Esophagus muscularis mucosa (tissue), 4 donors: ENCODE measurements around the gene PBX3. TPM values are rescaled to one million over a fixed set of nuclear protein-coding genes. Genes with fewer than 3 reads are reported as not detected.

Source experiments
- DNase-seq: peaks from one replicate; pipeline ENCODE4 v3.0.0-alpha.2; 2017; ENCODE audit errors: extremely low spot score
- H3K27ac ChIP-seq, 4 donors: fragments of 200-600 bp; sonication (generic); replicated peaks in 1 of 4; 1 replicate in 3 of 4; 2 replicates in 1 of 4; pipeline ENCODE4 v1.5.1; 2016 to 2019; ENCODE audit warnings: mild to moderate bottlenecking in 1 of 4
- H3K27me3 ChIP-seq, 4 donors: fragments of 200-600 bp; sonication (generic); one replicate each; pipeline versions ENCODE4 v1.5.1 to v1.6.0; 2016 to 2019
- H3K36me3 ChIP-seq, 4 donors: fragments of 200-600 bp; sonication (generic); one replicate each; pipeline ENCODE4 v1.5.1; 2016 to 2019
- H3K4me1 ChIP-seq, 4 donors: fragments of 200-600 bp; sonication (generic); one replicate each; pipeline ENCODE4 v1.5.1; 2016 to 2019
- H3K4me3 ChIP-seq, 4 donors: fragments of 200-600 bp; sonication (generic); 1 replicate in 2 of 4; 2 replicates in 2 of 4; pipeline ENCODE4 v1.5.1; 2016 to 2019; ENCODE audit warnings: mild to moderate bottlenecking in 4 of 4, moderate library complexity in 1 of 4
- H3K9me3 ChIP-seq, 4 donors: fragments of 200-600 bp; sonication (generic); 1 replicate in 3 of 4; 2 replicates in 1 of 4; pipeline ENCODE4 v1.5.1; 2016 to 2019
- EP300 ChIP-seq: sonication (generic); formaldehyde crosslinking; IDR thresholded peaks from one replicate; pipeline ENCODE4 v1.6.1; 2017; ENCODE audit warnings: antibody characterized with exemption
- POLR2A ChIP-seq: fragments of 450-650 bp; IDR thresholded peaks from one replicate; pipeline ENCODE4 v1.6.1; 2017; ENCODE audit warnings: antibody characterized with exemption, moderate library complexity, mild to moderate bottlenecking, low read depth
- POLR2AphosphoS5 ChIP-seq, 2 donors: sonication (generic); formaldehyde crosslinking; IDR thresholded peaks; one replicate each; pipeline ENCODE4 v1.6.1; 2017; ENCODE audit warnings: antibody characterized with exemption in 2 of 2
- WGBS: methylation state at CpG from one replicate; pipeline ENCODE4 v1.1.5; 2018; 5-methylcytosine and 5-hydroxymethylcytosine counted together
- intact Hi-C: fragments of 100-400 bp; cut with DNase I; formaldehyde crosslinking; loops from one replicate; pipeline ENCODE4 v1.15.1; 2023
- total RNA-seq, 4 donors: library from RNA; depleted of rRNA; stranded (reverse); fragments of >200 nt; gene quantifications; one replicate each; pipeline versions ENCODE4 v1.1.0 to v1.2.1, GENCODE V29; 2016
- TF ChIP-seq, protein P1 (sequence below), 3 experiments: fragments of 200-600 bp in 2 of 3; fragments of 450-650 bp in 1 of 3; sonication (generic) in 2 of 3; IDR thresholded peaks; one replicate each; pipeline ENCODE4 v1.5.1; 2017 to 2019; ENCODE audit warnings: antibody characterized with exemption in 3 of 3, mild to moderate bottlenecking in 2 of 3, moderate library complexity in 1 of 3

Gene PBX3
- total RNA-seq, 4 donors from 2014 or later = 50.1 to 82.4 (median 54.3) TPM

DNA sequence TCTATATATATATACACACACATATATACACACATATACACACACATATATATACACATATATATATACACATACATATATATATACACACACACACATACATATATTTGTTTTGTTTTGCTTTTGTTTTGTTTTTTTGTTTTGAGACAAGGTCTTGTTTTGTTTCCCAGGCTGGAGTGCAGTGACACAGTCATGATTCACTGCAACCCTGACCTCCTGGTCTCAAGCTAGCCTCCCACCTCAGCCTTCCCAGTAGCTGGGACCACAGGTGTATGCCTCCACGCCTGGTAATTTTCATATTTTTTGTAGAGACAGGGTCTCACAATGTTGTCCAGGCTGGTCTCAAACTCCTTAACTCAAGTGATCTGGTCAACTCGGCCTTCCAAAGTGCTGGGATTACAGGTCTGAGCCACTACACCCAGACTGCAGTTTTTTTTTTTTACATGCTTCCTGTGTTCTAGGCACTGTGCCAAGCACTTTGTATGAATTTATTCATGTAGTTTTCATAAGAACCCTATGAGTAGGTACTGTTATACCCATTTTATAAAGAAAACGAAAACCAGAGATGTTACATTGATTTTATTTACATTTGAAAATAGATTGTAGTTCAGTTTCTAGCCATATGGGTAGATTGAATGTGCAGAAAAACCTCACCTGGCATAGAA, 120.7 kb downstream of the PBX3 start:
- Histone ChIP-seq H3K4me1 (peaks cover 0 to 5% (median 0%) of the 10 kb centered on the region in 4 donors), H3K4me3 (no peak overlapping the region), H3K27me3 (no peaks in the 10 kb centered on the region), H3K9me3 (no peaks in the 10 kb centered on the region), H3K36me3 (no peaks in the 10 kb centered on the region), H3K27ac (no peak overlapping the region)
- WGBS = 83% methylated on average over 3 of the region's 3 CpGs
- intact Hi-C loops = no loop called here
- no peak for DNase-seq
- TF ChIP-seq EP300 (no peak), POLR2A (no peak), POLR2AphosphoS5 (IDR thresholded peaks at IDR 0.05) (no peak)
- TF ChIP-seq, protein P1, sequence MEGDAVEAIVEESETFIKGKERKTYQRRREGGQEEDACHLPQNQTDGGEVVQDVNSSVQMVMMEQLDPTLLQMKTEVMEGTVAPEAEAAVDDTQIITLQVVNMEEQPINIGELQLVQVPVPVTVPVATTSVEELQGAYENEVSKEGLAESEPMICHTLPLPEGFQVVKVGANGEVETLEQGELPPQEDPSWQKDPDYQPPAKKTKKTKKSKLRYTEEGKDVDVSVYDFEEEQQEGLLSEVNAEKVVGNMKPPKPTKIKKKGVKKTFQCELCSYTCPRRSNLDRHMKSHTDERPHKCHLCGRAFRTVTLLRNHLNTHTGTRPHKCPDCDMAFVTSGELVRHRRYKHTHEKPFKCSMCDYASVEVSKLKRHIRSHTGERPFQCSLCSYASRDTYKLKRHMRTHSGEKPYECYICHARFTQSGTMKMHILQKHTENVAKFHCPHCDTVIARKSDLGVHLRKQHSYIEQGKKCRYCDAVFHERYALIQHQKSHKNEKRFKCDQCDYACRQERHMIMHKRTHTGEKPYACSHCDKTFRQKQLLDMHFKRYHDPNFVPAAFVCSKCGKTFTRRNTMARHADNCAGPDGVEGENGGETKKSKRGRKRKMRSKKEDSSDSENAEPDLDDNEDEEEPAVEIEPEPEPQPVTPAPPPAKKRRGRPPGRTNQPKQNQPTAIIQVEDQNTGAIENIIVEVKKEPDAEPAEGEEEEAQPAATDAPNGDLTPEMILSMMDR (IDR thresholded peaks at IDR 0.05) = no peak

DNA sequence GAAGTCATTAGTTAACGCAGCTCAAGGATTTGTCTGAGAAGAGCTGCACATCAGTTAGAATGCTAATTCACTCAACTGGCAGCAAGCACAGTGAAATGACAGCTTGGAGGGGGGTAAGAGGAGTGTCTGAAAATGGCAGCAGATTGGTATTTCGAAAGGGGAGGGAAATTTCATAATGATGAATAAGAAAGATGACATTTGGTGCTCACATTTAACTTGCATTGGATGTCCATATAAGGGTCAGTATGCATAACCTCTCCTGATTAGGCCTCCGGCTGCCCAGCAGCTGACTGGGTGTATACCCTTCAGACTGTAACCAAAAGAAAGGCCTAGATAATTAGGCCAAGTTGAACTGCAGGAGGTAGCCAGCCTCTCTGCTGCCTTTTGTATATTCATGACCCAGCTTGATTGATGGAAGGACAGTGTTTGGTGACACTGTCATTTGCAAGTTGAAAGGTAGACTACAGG, 131.0 kb downstream of the PBX3 start:
- Histone ChIP-seq H3K27me3 (no peaks in the 10 kb centered on the region), H3K4me3 (no peak overlapping the region), H3K9me3 (no peaks in the 10 kb centered on the region), H3K27ac (peak overlapping the region in 3 of 4 donors; percentile 8 to 32 (median 28)), H3K36me3 (no peaks in the 10 kb centered on the region), H3K4me1 (peaks cover under 1 to 16% (median 9%) of the 10 kb centered on the region in 4 donors)
- TF ChIP-seq POLR2AphosphoS5 (IDR thresholded peaks at IDR 0.05) (no peak), EP300 (no peak), POLR2A (no peak)
- TF ChIP-seq, protein P1 (IDR thresholded peaks at IDR 0.05) = no peak
- WGBS = 81% methylated on average over 3 of the region's 3 CpGs
- no peak for DNase-seq
- intact Hi-C loops = no loop called here

DNA sequence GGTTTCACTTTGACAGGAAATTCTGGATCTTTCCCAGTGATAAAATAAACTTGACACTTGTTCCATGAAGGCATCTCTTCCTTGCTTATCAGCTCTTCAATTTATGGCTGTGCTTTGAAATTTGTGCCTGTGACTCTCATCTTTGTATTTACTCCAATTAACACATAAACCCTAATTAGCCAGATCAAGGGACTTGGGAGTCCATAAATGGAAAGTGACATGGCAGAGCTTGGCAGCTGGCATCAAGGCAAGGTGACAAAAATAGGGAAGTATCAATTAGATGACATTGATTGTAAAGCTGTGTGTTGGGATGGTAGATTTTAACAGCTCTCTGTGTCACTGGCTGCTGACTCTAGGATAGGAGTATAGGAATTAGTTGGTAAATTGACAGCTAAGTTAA, 133.9 kb downstream of the PBX3 start:
- Histone ChIP-seq H3K27ac (no peak overlapping the region), H3K4me3 (no peak overlapping the region), H3K4me1 (peaks cover 7 to 38% (median 24%) of the 10 kb centered on the region in 4 donors), H3K27me3 (no peaks in the 10 kb centered on the region), H3K9me3 (no peaks in the 10 kb centered on the region), H3K36me3 (no peaks in the 10 kb centered on the region)
- no peak for DNase-seq
- intact Hi-C loops = no loop called here
- TF ChIP-seq EP300 = no peak
- TF ChIP-seq, protein P1 (IDR thresholded peaks at IDR 0.05) = no peak
- no peak for TF ChIP-seq POLR2A
- no peak for TF ChIP-seq POLR2AphosphoS5 (IDR thresholded peaks at IDR 0.05)

DNA sequence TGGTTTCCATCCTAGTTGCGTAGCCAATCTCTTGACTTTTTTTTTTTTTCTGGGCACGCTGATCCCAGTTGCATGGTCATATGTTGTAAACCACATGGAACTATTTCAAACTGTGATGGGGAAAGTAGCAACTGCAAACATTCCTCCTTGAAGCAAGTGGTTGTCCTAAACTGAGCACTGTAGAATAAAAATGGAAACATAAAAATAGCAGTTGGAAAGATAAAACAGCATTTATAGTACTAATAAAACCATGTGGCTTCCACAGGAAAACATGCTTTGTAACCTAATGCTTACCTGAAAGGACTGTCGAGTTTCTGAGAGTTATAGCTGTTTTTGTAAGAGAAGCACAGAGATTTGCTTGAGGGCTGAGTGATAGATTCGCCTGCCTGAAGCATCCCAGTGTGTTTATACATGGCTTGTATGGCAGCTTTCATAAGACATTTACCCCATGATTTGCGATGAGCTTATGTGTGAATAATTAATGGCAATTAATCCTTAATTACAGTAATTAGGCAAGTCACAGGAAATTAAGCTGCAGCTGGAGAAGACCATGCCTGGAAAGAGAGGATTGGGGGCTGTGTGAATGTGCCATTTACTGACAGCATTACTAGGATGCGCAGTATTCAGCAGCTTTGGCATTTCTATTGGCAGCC, 136.5 kb downstream of the PBX3 start:
- H3K27ac ChIP-seq = peak overlapping the region in 2 of 4 donors; percentile 27 to 28
- H3K9me3 ChIP-seq = no peaks in the 10 kb centered on the region
- no peaks in the 10 kb centered on the region for H3K36me3 ChIP-seq
- WGBS = 83% methylated on average over 6 of the region's 6 CpGs
- no peaks in the 10 kb centered on the region for H3K27me3 ChIP-seq
- H3K4me1 ChIP-seq = peaks cover 14 to 58% (median 43%) of the 10 kb centered on the region in 4 donors
- no peak for DNase-seq
- intact Hi-C loops = no loop called here
- H3K4me3 ChIP-seq = no peak overlapping the region
- TF ChIP-seq, protein P1 (IDR thresholded peaks at IDR 0.05) = no peak
- TF ChIP-seq POLR2AphosphoS5 (IDR thresholded peaks at IDR 0.05) (no peak), EP300 (no peak), POLR2A (no peak)
